Lung (tissue), 13 donors: ENCODE data around the gene CYB5D1. TPM values are rescaled to one million over a fixed set of nuclear protein-coding genes. Genes with fewer than 3 reads are reported as not detected.

ENCODE experiments used
- ATAC-seq: fragments of 200-7000 bp; cut with Tn5 transposase; one replicate; pipeline ENCODE4 v1.9.1; 2020; ENCODE audit warnings: moderate number of reproducible peaks; ENCODE audit not compliant: insufficient read depth, low FRiP score
- DNase-seq, 3 donors: peaks; one replicate each; pipeline ENCODE4 v3.0.0-alpha.2; 2013 to 2017
- H3K27ac ChIP-seq, 2 donors: one replicate each; pipeline ENCODE4 v1.5.1; 2013; ENCODE audit warnings: mild to moderate bottlenecking in 2 of 2, moderate library complexity in 2 of 2, control low read depth in 1 of 2, inconsistent platforms in 1 of 2, low read depth in 1 of 2, low read length in 1 of 2
- H3K27me3 ChIP-seq, 3 donors: one replicate each; pipeline ENCODE4 v1.5.1; 2013; ENCODE audit warnings: low read length in 2 of 3; ENCODE audit not compliant: control insufficient read depth in 3 of 3, insufficient read depth in 3 of 3
- H3K36me3 ChIP-seq, 4 donors: one replicate each; pipeline ENCODE4 v1.5.1; 2013; ENCODE audit warnings: low read length in 4 of 4, mild to moderate bottlenecking in 1 of 4, moderate library complexity in 1 of 4; ENCODE audit not compliant: control insufficient read depth in 4 of 4, insufficient read depth in 4 of 4
- H3K4me1 ChIP-seq, 5 donors: one replicate each; pipeline ENCODE4 v1.5.1; 2013; ENCODE audit warnings: low read length in 5 of 5, mild to moderate bottlenecking in 2 of 5, moderate library complexity in 1 of 5; ENCODE audit not compliant: control insufficient read depth in 5 of 5, insufficient read depth in 5 of 5
- H3K4me3 ChIP-seq: one replicate; pipeline ENCODE4 v1.5.1; 2013; ENCODE audit warnings: mild to moderate bottlenecking, control low read depth, moderate library complexity
- H3K9ac ChIP-seq, 2 donors: one replicate each; pipeline ENCODE4 v1.5.1; 2013; ENCODE audit warnings: low read length in 2 of 2, control low read depth in 1 of 2; ENCODE audit not compliant: insufficient read depth in 1 of 2
- H3K9me3 ChIP-seq, 4 donors: one replicate each; pipeline ENCODE4 v1.5.1; 2013; ENCODE audit warnings: low read length in 3 of 4, mild to moderate bottlenecking in 1 of 4, moderate library complexity in 1 of 4; ENCODE audit not compliant: control insufficient read depth in 4 of 4, insufficient read depth in 3 of 4
- CTCF ChIP-seq: IDR thresholded peaks from 2 replicates; pipeline ENCODE4 v1.5.1; 2012; ENCODE audit warnings: mild to moderate bottlenecking; ENCODE audit errors: control extremely low read depth, extremely low read depth
- WGBS, 2 donors: extraction: QIAGEN DNeasy Blood & Tissue Kit; methylation state at CpG; one replicate each; pipeline ENCODE4 v1.1.7; 2013; 5-methylcytosine and 5-hydroxymethylcytosine counted together
- polyA plus RNA-seq, 2 donors: library from polyadenylated mRNA; stranded (reverse); fragments of 200-250 nt; gene quantifications; one replicate each; pipeline ENCODE4 v1.2.1, GENCODE V29; 2013
- small RNA-seq: library from RNA; depleted of rRNA; stranded (forward); fragments of <200 nt; gene quantifications from one replicate; pipeline ENCODE3, GENCODE V24; 2014; ENCODE audit warnings: low replicate concordance
- total RNA-seq, 2 donors: library from RNA; depleted of rRNA in 1 of 2; stranded (reverse); fragments of >200 nt in 1 of 2; gene quantifications; one replicate each; pipeline ENCODE4 v1.2.1, GENCODE V29; 2014 to 2021
- donor health status: control.
- donor health status: control.
- donor health status: Bipolar disorder and iron deficiency.
- donor health status: healthy.
- donor health status: DM: yes; HTN: yes; CAD: no.

CYB5D1 gene
- total and polyA plus RNA-seq, 4 donors = 5.5 to 21.6 (median 14.0) TPM

GRCh38 chr17:7910711-7911110 lies 52.9 kb downstream of the CYB5D1 start:
- Histone ChIP-seq H3K9ac (no peak overlapping the region), H3K27ac (no peak overlapping the region), H3K36me3 (peaks cover 3 to 61% (median 44%) of the 10 kb centered on the region in 4 donors), H3K4me1 (peaks cover 0 to 11% (median 3%) of the 10 kb centered on the region in 5 donors), H3K27me3 (no peaks in the 10 kb centered on the region), H3K4me3 (no peak overlapping the region), H3K9me3 (no peaks in the 10 kb centered on the region)
- no peak for DNase-seq
- TF ChIP-seq CTCF = no peak
- ATAC-seq = no peak
- 67 to 85% methylated on average over 13 of the region's 13 CpGs for WGBS, 2 donors

- ATAC-seq (no peak), DNase-seq (no peak)
- no peaks in the 10 kb centered on the region for H3K9me3 ChIP-seq
- WGBS, 2 donors = 51 to 70% methylated on average over 9 of the region's 9 CpGs
- H3K36me3 ChIP-seq = peaks cover 3 to 57% (median 41%) of the 10 kb centered on the region in 4 donors
- no peak overlapping the region for H3K9ac ChIP-seq
- no peak for TF ChIP-seq CTCF
- H3K27me3 ChIP-seq = no peaks in the 10 kb centered on the region
- H3K4me1 ChIP-seq = peaks cover 0 to 12% (median 3%) of the 10 kb centered on the region in 5 donors
- no peak overlapping the region for H3K4me3 ChIP-seq
- no peak overlapping the region for H3K27ac ChIP-seq
Observed at GRCh38 chr17:7911116-7911515, 53.3 kb downstream of the CYB5D1 start.

Small RNA genes lying within 50 kb of the gene (small RNA-seq; reads per million reads assigned to genes)
- 123 reads per million, percentile 98 among the genes with 10 or more reads in this experiment for gene SCARNA21

Other genes starting within 250 kb of the CYB5D1 start
- 10 to 100 TPM; 29.0 to 29.5 TPM for gene FXR2, start 243.1 kb upstream of the CYB5D1 start, total RNA-seq
- 10 to 100 TPM; 30.6 to 31.1 TPM for gene FXR2, start 243.1 kb upstream of the CYB5D1 start, polyA plus RNA-seq
- gene SAT2, start 230.2 kb upstream of the CYB5D1 start, total RNA-seq = 10 to 100 TPM; 50.7 to 86.4 TPM
- 100 to 1,000 TPM in 1 of 2 donors, 10 to 100 TPM in 1; 92.7 to 168 TPM for gene SAT2, start 230.2 kb upstream of the CYB5D1 start, polyA plus RNA-seq
- under 1 TPM; 0.28 to 0.63 TPM for gene SHBG, start 227.9 kb upstream of the CYB5D1 start, total RNA-seq
- under 1 TPM; 0.16 to 0.57 TPM for gene SHBG, start 227.9 kb upstream of the CYB5D1 start, polyA plus RNA-seq
- 10 to 100 TPM in 1 of 2 donors, 1 to 10 TPM in 1; 1.1 to 16.0 TPM for gene ATP1B2, start 207.1 kb upstream of the CYB5D1 start, total RNA-seq
- gene ATP1B2, start 207.1 kb upstream of the CYB5D1 start, polyA plus RNA-seq = under 1 TPM; 0.31 to 0.61 TPM
- 10 to 100 TPM; 29.4 to 57.0 TPM for gene TP53, start 170.5 kb upstream of the CYB5D1 start, total RNA-seq
- gene TP53, start 170.5 kb upstream of the CYB5D1 start, polyA plus RNA-seq = 10 to 100 TPM; 22.3 to 25.6 TPM
- 10 to 100 TPM; 10.5 to 17.3 TPM for gene WRAP53, start 169.5 kb upstream of the CYB5D1 start, total RNA-seq
- gene WRAP53, start 169.5 kb upstream of the CYB5D1 start, polyA plus RNA-seq = 10 to 100 TPM in 1 of 2 donors, 1 to 10 TPM in 1; 9.6 to 12.5 TPM
- gene EFNB3, start 152.8 kb upstream of the CYB5D1 start, total RNA-seq = 1 to 10 TPM; 4.1 to 4.9 TPM
- gene EFNB3, start 152.8 kb upstream of the CYB5D1 start, polyA plus RNA-seq = under 1 TPM; 0.87 TPM
- 10 to 100 TPM; 12.5 to 14.0 TPM for gene DNAH2, start 140.3 kb upstream of the CYB5D1 start, total RNA-seq
- 1 to 10 TPM; 1.5 to 2.7 TPM for gene DNAH2, start 140.3 kb upstream of the CYB5D1 start, polyA plus RNA-seq
- 10 to 100 TPM; 21.0 to 52.9 TPM for gene KDM6B, start 23.8 kb upstream of the CYB5D1 start, total RNA-seq
- 10 to 100 TPM; 30.2 to 38.9 TPM for gene KDM6B, start 23.8 kb upstream of the CYB5D1 start, polyA plus RNA-seq
- gene TMEM88, start 2.9 kb upstream of the CYB5D1 start, total RNA-seq = 10 to 100 TPM in 1 of 2 donors, 1 to 10 TPM in 1; 6.3 to 11.2 TPM
- gene TMEM88, start 2.9 kb upstream of the CYB5D1 start, polyA plus RNA-seq = 10 to 100 TPM; 11.5 to 19.6 TPM
- 10 to 100 TPM; 58.2 to 85.3 TPM for gene NAA38, start 444 bp upstream of the CYB5D1 start, total RNA-seq
- 100 to 1,000 TPM; 120 to 239 TPM for gene NAA38, start 444 bp upstream of the CYB5D1 start, polyA plus RNA-seq
- gene CHD3, start 30.8 kb downstream of the CYB5D1 start, total RNA-seq = 100 to 1,000 TPM in 1 of 2 donors, 10 to 100 TPM in 1; 83.0 to 112 TPM
- gene CHD3, start 30.8 kb downstream of the CYB5D1 start, polyA plus RNA-seq = 10 to 100 TPM; 60.9 to 69.9 TPM
- gene RNF227, start 58.3 kb downstream of the CYB5D1 start, total RNA-seq = 1 to 10 TPM; 5.4 to 8.0 TPM
- gene RNF227, start 58.3 kb downstream of the CYB5D1 start, polyA plus RNA-seq = 1 to 10 TPM; 4.1 to 6.0 TPM
- 1 to 10 TPM; 1.3 to 5.8 TPM for gene KCNAB3, start 71.9 kb downstream of the CYB5D1 start, total RNA-seq
- gene KCNAB3, start 71.9 kb downstream of the CYB5D1 start, polyA plus RNA-seq = 1 to 10 TPM; 2.6 to 3.9 TPM
- 100 to 1,000 TPM in 1 of 2 donors, 10 to 100 TPM in 1; 58.9 to 158 TPM for gene TRAPPC1, start 73.9 kb downstream of the CYB5D1 start, total RNA-seq
- gene TRAPPC1, start 73.9 kb downstream of the CYB5D1 start, polyA plus RNA-seq = 100 to 1,000 TPM; 172 to 213 TPM
- 10 to 100 TPM; 60.2 to 72.0 TPM for gene CNTROB, start 74.2 kb downstream of the CYB5D1 start, total RNA-seq
- gene CNTROB, start 74.2 kb downstream of the CYB5D1 start, polyA plus RNA-seq = 10 to 100 TPM; 42.7 to 74.1 TPM
- gene GUCY2D, start 144.6 kb downstream of the CYB5D1 start, total RNA-seq = 1 to 10 TPM in 1 of 2 donors, under 1 TPM in 1; 0.20 to 1.8 TPM
- under 1 TPM; 0.27 to 0.51 TPM for gene GUCY2D, start 144.6 kb downstream of the CYB5D1 start, polyA plus RNA-seq
- gene ALOX15B, start 181.1 kb downstream of the CYB5D1 start, total RNA-seq = 100 to 1,000 TPM in 1 of 2 donors, 1 to 10 TPM in 1; 3.4 to 135 TPM
- 10 to 100 TPM; 64.9 to 82.7 TPM for gene ALOX15B, start 181.1 kb downstream of the CYB5D1 start, polyA plus RNA-seq
- under 1 TPM; 0.46 to 0.48 TPM for gene ALOX12B, start 229.7 kb downstream of the CYB5D1 start, total RNA-seq
- under 1 TPM in 1 of 2 donors, not detected in 1; 0.06 TPM for gene ALOX12B, start 229.7 kb downstream of the CYB5D1 start, polyA plus RNA-seq